ENCODE results near the gene NME7.

Gene NME7

DNA sequence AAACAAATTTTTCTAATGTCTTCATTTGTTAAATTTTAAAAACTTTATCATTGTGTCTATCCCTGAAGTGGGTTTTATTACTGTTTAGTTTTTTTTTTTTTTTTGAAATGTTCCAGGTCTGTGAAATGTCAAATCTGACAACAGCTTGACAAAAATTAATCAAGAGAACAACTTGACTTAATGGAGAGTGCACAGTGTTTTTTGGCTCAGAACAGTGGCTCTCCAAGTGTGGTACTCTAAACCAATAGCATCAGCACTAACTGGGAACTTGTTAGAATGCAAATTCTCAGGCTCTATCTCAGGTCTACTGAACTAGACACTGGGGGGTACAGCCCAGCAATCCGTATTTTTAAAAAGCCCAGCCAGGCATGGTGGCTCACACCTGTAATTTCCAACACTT is 211.9 kb downstream of the NME7 start:
- no peak for DNase-seq (ENCODE audit: low read depth, low spot score)

DNA sequence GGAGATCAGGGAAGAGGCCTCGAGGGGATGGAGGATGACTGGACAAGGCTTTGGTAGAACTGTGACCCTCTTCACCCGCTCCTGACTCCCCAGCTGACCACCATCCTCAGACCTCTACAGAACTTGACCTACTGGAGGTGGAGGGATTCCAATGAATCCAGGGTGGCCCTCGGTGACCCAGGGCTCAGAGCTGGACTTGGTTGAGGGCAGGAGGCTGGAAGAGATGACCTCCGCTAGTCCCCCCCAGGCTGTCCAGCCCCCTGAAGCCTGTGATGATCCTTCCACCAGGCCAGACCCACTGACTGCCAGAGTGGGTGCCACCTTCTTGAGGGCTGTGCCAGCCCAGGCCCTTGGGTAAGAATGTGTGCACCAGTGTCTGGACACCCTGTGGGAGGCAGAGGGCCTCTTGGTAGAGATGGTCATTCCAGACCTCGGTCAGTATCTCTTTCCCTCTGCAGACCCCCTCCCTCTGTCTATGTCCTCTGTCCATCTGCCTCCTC is 216.2 kb downstream of the NME7 start:
- no peak for DNase-seq (ENCODE audit: low read depth, low spot score)

- no peak for DNase-seq (ENCODE audit: low read depth, low spot score)
These were observed 216.8 kb downstream of the NME7 start for GRCh38 chr1:169150641-169151337.

GRCh38 chr1:169149555-169150286 is 217.9 kb downstream of the NME7 start:
- DNase-seq (ENCODE audit: low read depth, low spot score): no peak

- no peak for DNase-seq (ENCODE audit: low read depth, low spot score)
These were observed 218.9 kb downstream of the NME7 start for GRCh38 chr1:169148472-169149252.

DNA sequence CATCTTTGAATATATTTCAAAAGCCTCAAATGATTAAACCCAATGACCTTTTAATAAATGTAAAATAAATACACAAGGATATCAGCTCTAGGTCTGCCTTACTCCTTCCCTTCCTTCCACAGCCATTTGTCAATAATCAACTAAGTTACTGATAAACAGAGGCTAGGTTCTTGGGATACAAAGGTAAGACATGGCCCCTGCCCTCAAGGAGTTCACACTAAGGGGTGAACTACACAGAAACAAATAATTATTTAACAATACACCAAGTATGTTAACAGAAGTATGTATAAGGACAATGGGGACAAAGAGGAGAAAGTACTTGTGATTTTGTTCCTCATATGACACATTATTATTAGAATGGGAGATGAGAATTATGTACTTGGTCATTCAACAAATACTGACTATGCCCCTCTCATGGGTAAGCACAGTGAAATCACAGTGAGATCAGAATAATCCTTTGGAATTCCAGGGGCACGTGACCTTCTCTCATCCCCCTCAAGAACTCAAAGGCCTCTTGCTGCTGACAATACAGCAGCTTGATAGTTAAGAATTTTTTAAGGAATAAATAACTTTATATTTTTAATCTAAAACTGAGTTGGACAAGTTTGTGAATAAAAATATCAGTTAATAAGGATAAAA is 220.9 kb downstream of the NME7 start:
- no peak for DNase-seq (ENCODE audit: low read depth, low spot score)

DNA sequence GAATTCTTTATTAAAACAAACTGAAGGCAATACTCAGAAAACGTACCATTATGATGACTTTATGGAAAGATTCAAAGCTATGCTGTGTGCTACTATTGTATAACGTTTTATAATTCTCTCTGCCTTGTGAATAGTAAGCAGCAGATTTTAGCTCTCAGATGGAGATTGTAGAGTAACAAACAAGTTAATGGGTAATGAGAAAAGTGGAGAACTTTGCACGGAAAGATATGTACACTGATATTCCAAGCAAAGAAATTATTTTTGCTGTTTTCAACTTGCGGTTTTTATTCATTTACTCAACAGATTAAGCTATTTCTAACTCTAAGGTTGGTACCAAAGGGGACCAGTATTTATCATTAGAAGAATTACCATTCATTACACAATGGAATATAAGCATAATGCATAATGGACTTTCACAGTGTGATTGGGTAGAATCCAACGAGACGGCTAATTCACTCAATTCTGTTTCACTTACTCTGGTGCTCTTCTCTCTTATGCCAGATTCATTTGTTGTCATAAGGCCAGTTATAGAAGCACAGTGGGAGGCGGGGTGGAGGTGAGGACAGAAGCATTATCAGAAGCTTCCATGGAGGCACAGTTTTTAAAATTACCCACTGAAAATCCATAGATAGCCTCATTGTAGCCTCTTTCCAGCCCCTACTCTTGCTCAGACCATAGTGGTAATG is 222.5 kb downstream of the NME7 start:
- no peak for DNase-seq (ENCODE audit: low read depth, low spot score)

- no peak for DNase-seq (ENCODE audit: low read depth, low spot score)
These were observed 223.6 kb downstream of the NME7 start for GRCh38 chr1:169143984-169144383.

- no peak for DNase-seq (ENCODE audit: low read depth, low spot score)
These were observed 224.3 kb downstream of the NME7 start for GRCh38 chr1:169143346-169143745.

GRCh38 chr1:169142129-169142528 is 225.5 kb downstream of the NME7 start:
- DNase-seq (ENCODE audit: low read depth, low spot score): no peak

GRCh38 chr1:169141356-169141755 is 226.2 kb downstream of the NME7 start:
- DNase-seq (ENCODE audit: low read depth, low spot score): no peak

- no peak for DNase-seq (ENCODE audit: low read depth, low spot score)
These were observed 228.5 kb downstream of the NME7 start for GRCh38 chr1:169138866-169139670.

DNA sequence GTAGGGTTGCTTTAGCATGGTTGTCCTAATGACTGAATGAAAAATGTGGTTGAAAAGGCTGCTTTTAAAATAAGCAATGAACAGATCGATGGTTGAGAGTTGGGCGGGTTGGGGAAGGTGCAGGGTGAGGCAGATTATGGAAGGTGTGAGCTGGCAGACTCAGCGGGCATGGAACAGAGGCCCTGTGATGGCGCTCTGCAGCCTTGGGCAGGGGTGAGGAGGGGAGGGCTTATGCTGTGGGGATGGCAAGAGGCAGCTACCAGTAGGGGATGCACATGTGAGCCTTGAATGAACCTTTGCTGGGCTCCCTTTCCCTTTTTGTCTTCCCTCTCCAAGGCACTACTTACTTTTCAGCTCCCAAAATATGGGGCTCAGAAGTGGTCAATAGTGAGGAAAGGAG is 230.2 kb downstream of the NME7 start:
- DNase-seq (ENCODE audit: low read depth, low spot score): no peak

DNA sequence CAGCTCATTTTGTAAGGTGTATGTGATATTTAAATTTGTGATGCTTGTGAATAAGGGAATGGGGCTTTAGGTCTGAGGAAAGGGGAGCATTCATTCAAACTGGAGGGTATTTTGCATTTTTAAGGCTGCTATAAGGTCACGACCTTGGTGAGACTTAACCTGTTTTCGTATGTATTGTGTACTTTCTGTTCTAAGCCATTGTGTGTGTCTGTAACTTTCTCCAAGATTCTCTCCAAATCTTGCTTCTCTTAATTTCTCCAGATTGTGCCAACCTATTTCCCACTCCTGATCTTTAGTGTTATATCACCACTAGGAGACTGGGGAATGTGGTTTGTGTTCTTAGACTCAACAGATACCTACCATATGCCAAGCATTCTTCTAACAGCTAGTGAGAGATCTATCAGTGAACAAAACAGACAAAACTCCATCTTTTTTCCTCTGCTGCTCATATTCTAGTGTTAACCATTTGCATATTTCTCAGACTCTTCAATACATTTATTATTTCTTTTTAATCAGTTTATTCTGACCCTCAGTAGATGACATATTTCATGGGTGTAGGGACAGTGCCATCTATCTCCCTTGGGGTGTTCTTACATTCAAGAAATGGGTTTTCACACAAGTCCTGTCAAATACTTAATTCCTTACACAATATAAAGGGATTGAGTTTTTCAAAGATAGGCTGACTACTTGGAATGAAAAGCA is 233.6 kb downstream of the NME7 start:
- no peak for DNase-seq (ENCODE audit: low read depth, low spot score)

- DNase-seq (ENCODE audit: low read depth, low spot score): no peak
These were observed 234.4 kb downstream of the NME7 start for GRCh38 chr1:169133228-169133576.

DNA sequence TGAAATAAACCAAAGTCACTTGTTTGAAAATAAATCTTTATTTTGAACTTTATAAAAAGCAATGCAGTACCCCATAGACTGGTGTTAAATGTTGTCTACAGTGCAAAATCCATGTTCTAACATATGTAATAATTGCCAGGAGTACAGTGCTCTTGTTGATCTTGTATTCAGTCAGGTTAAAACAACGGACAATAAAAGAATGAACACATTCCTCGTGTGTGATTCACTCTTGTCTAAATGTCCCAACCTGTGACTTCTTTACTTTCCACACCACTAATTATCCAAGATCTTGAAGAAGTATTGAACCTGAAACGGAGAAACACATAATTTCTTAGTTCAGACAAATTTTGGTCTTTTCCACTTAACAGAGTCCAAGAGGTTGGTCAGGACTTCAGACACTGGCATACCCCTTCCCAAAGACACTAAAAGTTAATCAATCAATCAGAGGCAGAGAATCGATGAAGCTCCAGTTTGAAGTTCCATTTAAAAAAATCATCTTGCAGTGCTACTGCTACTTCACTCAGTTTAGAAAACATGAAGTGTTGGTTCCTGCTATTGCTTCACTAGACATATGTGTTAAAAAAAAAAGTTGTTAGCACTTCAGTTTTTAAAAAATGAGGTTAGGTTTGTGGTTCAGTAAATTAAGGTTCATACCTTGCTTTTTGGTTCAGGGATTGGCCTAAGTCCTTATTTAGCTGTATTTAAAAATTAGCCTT is 234.9 kb downstream of the NME7 start:
- DNase-seq (ENCODE audit: low read depth, low spot score): no peak

GRCh38 chr1:169130683-169131082 is 236.9 kb downstream of the NME7 start:
- DNase-seq (ENCODE audit: low read depth, low spot score): no peak

- DNase-seq (ENCODE audit: low read depth, low spot score): no peak
These were observed 238.3 kb downstream of the NME7 start for GRCh38 chr1:169129109-169129784.

DNA sequence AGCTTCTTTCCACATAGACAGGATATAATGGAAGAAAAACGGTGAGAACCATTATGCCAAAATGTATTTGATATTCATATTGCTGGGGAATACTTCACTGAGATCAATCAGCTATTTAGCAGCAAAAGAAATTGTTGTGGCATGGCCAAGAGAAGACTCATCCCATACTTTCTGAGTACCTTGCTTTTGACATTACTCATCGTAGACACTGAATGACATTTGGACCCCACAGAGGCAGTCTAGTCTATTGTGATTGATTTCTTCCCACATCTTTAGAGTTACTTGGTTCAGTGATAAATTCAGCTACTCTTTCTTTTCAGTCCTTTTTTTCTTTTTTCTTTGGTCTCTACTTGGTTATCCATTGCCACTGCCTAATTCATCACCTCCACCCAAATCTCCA is 239.0 kb downstream of the NME7 start:
- no peak for DNase-seq (ENCODE audit: low read depth, low spot score)
